Lower leg skin (tissue), 3 donors: ENCODE results near the gene CLDN14.

Source experiments
- POLR2A ChIP-seq, 2 donors: fragments of 450-650 bp; IDR thresholded peaks; one replicate each; pipeline ENCODE4 v1.6.1; 2016 to 2017; ENCODE audit warnings: antibody characterized with exemption in 2 of 2, mild to moderate bottlenecking in 1 of 2, moderate library complexity in 1 of 2
- TF ChIP-seq, protein P1 (sequence below), 3 donors: fragments of 450-650 bp; IDR thresholded peaks; one replicate each; pipeline ENCODE4 v1.5.1; 2016; ENCODE audit warnings: antibody characterized with exemption in 3 of 3, mild to moderate bottlenecking in 3 of 3, moderate library complexity in 2 of 3

DNA sequence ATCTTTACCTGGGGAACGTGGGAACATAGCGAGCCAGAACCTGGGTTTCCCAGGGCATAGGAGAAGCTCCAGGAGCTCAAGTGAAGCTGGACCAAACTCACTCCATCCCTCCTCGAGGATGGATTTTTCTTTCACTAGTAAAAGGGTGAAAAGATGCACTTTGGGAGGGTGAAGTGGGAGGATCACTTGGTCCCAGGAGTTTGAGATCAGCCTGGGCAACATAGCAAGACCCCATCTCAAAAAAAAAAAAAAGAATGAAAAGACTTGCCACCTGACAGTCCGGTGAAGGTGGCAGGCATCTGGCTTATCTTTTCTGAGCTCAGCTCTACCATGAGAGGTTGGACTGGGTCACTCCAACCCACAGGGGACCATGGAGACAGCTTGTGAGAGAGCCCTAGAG, 52.4 kb downstream of the CLDN14 start:
- TF ChIP-seq POLR2A (IDR thresholded peaks at IDR 0.05) = no peak
- TF ChIP-seq, protein P1, sequence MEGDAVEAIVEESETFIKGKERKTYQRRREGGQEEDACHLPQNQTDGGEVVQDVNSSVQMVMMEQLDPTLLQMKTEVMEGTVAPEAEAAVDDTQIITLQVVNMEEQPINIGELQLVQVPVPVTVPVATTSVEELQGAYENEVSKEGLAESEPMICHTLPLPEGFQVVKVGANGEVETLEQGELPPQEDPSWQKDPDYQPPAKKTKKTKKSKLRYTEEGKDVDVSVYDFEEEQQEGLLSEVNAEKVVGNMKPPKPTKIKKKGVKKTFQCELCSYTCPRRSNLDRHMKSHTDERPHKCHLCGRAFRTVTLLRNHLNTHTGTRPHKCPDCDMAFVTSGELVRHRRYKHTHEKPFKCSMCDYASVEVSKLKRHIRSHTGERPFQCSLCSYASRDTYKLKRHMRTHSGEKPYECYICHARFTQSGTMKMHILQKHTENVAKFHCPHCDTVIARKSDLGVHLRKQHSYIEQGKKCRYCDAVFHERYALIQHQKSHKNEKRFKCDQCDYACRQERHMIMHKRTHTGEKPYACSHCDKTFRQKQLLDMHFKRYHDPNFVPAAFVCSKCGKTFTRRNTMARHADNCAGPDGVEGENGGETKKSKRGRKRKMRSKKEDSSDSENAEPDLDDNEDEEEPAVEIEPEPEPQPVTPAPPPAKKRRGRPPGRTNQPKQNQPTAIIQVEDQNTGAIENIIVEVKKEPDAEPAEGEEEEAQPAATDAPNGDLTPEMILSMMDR (IDR thresholded peaks at IDR 0.05) = no peak
